HG03342 (cell line): ENCODE measurements around the gene RPTOR.
"Not testable (repeated sequence)": the region's sequence is repeated elsewhere in the genome, so short reads cannot be mapped to it uniquely, and the experiment has no call there.

ENCODE experiments used
- ATAC-seq: cut with Tn5 transposase; IDR thresholded peaks from one replicate; pipeline ENCODE4 v1.9.1; 2021; ENCODE audit warnings: mild to moderate bottlenecking, moderate library complexity; ENCODE audit not compliant: unreplicated experiment

The RPTOR gene

DNA sequence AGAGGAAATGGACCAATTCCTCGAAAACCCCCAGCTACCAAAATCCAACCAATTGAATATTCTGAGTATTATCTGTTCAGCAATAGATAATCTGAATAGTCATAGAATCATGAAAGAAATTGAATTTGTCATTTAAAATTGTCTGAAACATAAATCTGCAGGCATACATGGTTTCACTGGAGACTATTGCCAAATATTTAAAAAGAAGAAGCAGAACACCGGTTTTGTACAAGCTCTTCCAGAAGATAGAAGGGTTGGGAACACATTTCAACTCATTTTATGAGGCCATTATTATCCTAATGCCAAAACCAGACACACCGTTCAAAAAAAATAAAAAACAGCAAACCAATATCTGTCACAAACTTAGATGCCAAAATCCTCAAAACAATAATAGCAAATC is 195.5 kb downstream of the RPTOR start:
- no peak for ATAC-seq

- no peak for ATAC-seq
Observed at GRCh38 chr17:80742091-80742490, 197.5 kb downstream of the RPTOR start.

GRCh38 chr17:80742581-80743180 is 198.0 kb downstream of the RPTOR start:
- ATAC-seq: no peak

GRCh38 chr17:80743181-80743771 is 198.6 kb downstream of the RPTOR start:
- ATAC-seq: no peak

GRCh38 chr17:80743973-80744372 is 199.3 kb downstream of the RPTOR start:
- not testable (repeated sequence) for ATAC-seq

GRCh38 chr17:80744725-80745124 is 200.1 kb downstream of the RPTOR start:
- not testable (repeated sequence) for ATAC-seq

DNA sequence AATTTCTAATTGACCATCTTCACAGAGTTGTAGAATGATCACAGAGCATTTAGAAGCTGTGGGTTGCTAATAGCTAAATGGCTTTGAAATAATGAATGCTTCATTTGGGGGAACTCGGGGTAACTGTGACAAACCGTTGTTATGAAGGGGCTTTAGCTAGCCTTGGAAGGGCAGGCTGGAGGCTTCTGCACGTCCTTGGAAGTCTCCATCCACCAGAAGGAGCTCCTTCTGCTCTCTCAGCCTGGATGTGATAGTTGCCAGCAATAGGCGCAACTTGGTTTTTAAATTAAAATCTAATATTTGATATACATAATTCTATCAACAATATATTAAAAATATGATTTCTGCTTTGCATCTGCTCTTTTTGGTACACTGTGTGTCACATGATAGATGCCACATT is 200.5 kb downstream of the RPTOR start:
- no peak for ATAC-seq

DNA sequence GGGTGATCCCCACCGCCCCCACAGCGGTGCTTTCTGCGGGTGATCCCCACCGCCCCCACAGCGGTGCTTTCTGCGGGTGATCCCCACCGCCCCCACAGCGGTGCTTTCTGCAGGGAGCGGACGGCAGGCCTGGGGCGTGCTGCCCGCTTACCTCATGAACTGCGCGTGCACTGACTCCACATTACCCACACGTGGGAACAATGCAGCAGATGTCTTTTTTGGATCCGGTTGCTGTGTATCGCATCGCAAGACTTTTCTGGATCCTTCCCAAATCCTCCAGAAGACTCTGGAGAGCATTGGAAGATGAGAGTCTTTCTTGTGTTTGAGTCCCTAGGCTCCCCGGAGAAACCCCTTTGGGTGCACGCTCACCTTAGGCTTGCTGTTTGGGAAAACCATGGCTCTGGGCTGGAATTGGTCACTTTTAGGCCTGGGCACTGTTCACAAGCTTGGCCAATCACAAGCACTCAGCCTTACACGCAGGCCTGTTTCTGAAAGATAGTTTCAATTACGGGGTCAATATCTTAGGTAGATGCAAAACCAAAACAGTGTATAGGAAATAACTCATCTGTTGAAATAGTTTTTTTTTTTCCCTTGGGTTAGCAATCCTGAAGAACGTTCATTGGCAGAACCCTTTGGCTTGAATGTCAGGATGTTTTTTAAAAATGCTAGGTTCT is 201.8 kb downstream of the RPTOR start:
- no peak for ATAC-seq

GRCh38 chr17:80747469-80747868 is 202.8 kb downstream of the RPTOR start:
- ATAC-seq: no peak

DNA sequence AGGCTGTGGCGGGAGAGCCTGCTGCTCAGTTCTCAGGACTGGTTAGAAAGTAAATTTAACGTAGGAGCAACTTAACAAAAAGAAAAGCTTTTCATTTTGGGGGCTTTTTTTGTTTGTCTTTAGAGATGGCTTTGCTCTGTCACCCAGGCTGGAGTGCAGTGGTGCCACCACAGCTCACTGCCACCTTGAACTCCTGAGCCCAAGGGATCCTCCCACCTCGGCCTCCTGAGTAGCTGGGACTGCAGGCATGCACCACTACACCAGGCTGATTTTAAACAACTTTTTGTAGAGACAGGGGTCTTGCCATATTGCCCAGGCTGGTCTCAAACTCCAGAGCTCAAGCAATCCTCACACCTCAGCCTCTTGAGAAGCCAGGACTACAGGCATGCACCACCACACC is 205.0 kb downstream of the RPTOR start:
- no peak for ATAC-seq

DNA sequence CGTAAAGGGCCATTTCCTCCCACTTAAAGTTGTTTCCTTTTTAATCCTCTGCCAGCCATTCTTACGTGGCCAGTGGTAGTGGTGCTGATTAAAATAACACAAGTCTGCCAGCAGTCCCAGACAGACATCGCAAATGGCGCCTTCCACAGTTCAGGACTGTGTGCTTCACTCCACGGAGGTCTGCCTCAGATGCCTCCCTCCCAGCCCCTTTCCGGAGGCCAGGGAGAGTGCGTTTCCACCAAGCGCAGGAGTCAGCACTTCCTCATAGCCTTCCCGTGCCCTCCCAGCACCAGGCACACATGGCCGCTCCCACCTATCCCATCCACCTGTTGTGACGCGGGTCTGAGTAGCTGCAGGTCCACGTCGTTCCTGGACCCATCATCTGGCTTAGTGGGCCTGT is 205.6 kb downstream of the RPTOR start:
- ATAC-seq: no peak

DNA sequence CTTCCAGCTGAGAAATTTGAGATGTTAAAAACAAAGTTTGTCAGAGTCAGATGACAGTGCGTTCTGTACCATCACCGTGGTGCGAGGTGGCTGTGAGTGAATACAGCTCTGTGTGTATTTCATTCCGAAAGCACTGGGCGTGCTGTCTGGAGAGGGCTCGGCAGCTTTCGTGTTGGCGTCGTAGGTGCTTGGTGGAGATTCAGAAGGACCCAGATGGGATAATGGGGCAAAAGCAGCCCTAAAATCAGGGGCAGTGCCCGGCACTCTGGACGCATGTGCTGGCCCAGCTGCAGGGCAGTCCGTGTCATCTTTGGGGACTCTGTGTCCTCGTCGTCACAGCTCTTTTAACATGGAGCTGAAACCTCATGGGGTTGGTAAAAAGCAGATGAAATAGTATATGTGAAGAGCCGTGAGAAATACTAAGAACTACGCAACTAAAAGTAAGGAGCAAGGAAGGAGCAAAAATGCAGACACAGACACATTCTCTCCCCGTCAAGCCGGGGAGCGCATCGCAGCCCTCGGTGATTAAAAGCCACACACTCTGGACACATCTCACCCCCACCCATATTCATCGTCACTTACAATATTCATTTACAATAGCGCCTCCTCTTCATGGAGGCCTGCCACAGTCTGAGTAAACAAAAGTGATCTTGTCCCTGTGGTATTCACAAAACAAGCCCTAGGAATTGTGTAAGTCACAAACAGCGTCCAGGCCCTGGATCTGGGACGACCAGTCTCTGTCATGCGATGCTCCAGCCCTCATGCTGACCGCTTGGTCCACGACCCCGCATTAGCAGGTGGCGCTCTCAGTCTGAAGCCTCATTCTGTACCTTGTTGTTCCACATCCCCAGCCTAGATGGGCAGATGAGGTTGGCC is 206.7 kb downstream of the RPTOR start:
- no peak for ATAC-seq

- no peak for ATAC-seq
Observed at GRCh38 chr17:80751946-80752581, 207.4 kb downstream of the RPTOR start.

DNA sequence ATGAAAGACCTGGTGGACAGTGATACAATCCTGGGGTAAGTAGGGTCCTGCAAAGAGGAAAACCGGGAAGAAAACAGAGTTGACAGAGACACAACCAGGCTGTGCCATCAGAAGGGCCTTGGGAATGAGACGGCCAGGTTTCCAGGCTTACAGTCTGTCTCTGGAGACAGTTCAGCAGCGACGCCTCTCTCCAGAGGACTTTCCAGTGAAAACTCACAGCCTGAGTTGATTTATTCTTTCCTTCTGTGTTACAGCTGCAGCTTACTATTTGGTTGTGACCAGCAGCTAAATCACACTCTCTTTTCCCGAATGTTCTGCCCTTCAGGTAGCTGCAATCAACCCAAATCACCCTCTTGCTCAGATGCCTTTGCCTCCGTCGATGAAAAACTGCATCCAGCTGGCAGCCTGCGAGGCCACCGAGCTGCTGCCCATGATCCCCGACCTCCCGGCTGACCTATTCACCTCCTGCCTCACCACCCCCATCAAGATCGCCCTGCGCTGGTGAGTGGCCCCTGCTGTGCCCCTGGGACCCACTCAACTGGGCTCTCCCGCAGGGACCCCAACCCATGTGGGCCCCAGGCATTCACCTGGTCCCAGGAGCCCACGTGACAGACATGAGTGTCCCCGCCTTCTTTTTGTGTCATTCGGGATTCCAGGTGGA is 209.2 kb downstream of the RPTOR start:
- no peak for ATAC-seq

GRCh38 chr17:80754846-80755245 is 210.2 kb downstream of the RPTOR start:
- no peak for ATAC-seq

- ATAC-seq: no peak
Observed at GRCh38 chr17:80755650-80756405, 211.2 kb downstream of the RPTOR start.

DNA sequence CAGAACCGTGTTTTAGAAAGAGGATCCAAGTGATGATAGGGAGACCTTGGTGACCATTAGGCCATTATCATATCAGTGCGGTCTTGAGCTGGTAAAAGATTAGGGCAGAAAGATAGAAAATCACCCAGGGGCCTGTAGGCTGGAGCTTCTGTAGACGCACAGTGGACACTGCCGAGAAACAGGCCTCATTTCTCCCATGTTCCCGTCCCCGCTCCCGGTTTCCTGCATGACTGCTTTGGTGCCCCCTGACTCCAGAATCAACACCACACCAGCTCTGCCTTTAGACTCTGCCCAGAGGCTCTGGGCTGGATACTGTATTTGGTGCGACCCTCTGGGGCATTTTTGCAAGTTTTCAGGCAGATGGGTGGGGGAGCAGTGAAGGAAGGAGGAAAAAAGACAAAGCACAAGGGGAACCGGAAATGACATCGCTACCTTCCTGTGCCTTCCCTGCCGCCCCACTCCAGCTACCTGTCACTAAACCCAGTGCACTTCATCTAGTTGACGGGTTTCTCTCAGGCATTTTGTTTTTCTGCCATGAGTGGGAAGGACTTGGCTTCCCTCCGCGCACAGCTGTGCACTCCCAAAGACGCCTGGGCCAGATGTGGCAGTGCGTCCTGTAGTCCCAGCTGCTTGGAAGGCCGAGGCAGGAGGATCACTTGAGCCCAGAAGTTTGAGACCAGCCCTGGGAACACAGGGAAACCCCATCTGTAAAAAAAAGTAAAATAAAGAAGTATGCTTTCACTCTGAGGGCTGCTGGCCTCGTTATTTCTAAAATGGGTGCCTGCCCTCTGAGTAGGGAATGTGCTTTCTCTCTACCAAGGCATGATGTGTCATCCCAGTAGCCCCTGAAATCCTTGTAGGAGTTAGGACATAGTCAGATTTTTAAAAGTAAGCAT is 214.1 kb downstream of the RPTOR start:
- no peak for ATAC-seq

- ATAC-seq: no peak
Observed at GRCh38 chr17:80759377-80759673, 214.7 kb downstream of the RPTOR start.

DNA sequence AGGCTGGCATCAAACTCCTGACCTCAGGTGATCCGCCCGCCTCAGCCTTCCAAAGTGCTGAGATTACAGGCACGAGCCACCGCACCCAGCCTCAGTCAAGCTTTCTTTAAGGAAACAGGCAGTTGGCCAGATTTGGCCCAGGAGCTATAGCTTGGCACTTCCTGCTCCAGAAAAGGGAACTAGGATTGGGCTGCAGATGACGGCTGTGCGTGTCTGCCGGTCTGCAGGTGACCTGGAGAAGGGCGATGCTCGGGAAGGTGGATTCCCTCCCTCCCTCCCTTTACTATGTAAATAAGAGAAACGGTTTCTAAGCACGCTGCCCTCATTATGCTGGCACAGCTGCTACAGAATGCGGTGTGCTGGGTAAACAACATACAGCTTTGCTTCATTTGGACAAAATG is 215.9 kb downstream of the RPTOR start:
- no peak for ATAC-seq
